GM18498 (cell line): Measurements from ENCODE around the gene PPP6R3.
"Not testable (repeated sequence)": the region's sequence is repeated elsewhere in the genome, so short reads cannot be mapped to it uniquely, and the experiment has no call there.

Source experiments
- ATAC-seq: cut with Tn5 transposase; IDR thresholded peaks from one replicate; pipeline ENCODE4 v1.9.1; 2021; ENCODE audit warnings: mild to moderate bottlenecking, moderate library complexity; ENCODE audit not compliant: unreplicated experiment

The PPP6R3 gene

DNA sequence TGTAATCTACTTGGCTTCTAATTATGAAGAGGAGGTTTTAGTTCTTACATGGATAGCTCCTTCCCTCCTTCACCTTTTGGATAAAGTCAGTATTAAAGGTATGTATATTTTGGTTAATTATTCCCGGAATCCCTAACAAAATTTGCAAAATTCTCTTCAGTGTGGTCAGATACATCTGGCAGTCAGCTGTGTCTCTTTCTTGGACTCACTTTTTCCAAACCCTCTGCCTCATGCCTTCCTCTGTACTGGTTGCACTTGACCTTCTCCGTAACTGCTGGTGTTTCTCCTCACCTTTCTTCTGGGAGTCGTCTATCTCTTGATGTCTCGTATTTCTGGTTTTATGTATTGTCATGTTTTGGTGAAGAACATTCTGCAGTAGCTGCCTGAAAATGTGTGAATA lies 62.5 kb downstream of the PPP6R3 start:
- ATAC-seq: no peak

DNA sequence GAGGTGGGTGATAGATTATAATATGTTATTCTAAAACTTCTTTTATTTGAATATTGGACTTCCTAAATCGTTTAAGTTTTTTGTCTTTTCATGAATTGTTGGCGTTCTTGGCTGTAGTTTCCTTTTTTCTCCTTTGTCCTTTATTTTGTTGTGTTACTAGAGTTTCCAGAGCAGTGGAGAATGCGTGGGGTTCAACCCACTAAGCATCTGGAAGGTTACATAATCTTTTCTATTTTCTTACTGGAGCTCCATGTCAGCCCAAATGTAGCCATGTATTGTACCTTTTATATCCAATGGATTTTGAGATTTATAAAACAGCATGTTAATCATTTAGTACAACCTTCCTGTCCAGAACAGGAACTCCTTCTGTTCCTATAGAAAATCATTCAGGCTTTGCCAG lies 63.2 kb downstream of the PPP6R3 start:
- no peak for ATAC-seq

DNA sequence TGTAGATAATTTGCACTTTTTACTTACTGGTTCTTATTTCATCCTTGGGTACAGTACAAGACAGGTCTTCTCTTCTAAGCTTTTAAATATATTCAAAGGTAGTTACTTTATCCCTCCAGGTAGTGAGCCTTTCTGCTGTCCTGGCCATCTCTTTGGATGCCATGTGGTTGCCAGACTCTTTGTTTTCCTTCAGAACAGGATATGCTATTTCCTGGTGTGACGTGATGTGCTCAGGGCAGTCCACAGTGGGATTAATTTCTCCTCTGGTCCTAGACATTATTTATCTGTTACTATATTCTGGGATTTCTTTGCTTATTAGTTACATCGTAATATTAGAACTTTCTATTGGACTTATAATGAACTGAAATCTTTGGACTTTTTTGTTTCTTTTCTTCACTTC lies 63.7 kb downstream of the PPP6R3 start:
- no peak for ATAC-seq

DNA sequence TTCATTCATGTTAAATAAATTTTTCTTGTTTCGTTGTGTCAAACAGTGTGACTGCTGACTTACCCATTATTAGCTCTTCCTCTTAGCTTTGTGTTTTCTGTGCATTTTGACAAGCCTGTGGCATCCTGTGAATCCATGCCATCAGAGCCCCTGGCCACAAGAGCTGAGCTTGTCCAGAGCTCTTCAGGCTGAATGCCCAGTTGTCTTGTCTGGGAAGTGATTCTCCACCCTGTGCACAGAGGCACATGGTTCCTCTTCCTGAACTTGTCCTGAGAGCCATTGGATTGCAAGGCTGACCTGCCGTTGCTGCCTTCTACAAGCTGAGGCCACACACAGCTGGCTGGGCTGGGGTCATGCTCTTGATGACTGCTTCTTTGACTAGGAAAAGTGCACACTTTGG lies 64.1 kb downstream of the PPP6R3 start:
- ATAC-seq: no peak

DNA sequence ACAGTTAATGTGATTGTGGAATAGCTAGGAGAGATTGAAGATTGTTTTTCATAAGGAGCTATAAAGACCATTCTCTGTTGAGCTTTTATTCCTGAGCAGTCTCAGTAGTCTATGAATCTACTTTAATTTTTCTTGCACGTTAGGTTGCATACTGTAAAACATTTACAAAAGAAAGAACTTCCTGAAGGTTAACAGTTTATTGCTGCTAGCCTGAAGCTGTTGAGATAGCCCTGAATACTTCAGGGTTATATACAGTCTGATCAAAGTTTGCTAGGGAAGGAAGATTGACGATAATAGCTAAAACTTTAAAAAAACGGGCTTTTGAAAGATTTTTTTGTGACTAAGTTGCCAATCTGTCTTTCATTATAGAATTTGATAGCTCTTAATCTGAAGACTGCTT lies 64.8 kb downstream of the PPP6R3 start:
- no peak for ATAC-seq

GRCh38 chr11:68525930-68526329 lies 65.4 kb downstream of the PPP6R3 start:
- ATAC-seq: no peak

DNA sequence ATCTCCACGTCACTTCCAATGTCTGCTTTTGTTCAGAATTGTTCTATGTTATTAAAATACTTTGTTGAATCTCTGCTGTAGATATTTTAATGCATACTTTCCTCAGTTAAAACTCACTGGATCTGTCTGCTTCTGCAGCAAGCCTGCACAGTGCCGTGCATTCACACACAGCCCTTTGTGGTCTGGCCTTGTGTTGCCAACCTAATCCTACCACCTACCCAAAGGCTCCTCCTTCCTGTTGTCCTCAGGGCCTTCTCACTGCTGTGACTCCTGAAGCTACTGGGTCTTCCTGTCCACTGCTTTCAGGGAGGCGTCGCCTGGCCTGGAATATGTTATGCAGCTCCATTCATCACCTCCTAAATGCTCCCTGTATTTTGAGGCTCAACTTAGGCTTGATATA lies 67.0 kb downstream of the PPP6R3 start:
- ATAC-seq: no peak

- no peak for ATAC-seq
Observed at GRCh38 chr11:68528630-68529029, 68.1 kb downstream of the PPP6R3 start.

DNA sequence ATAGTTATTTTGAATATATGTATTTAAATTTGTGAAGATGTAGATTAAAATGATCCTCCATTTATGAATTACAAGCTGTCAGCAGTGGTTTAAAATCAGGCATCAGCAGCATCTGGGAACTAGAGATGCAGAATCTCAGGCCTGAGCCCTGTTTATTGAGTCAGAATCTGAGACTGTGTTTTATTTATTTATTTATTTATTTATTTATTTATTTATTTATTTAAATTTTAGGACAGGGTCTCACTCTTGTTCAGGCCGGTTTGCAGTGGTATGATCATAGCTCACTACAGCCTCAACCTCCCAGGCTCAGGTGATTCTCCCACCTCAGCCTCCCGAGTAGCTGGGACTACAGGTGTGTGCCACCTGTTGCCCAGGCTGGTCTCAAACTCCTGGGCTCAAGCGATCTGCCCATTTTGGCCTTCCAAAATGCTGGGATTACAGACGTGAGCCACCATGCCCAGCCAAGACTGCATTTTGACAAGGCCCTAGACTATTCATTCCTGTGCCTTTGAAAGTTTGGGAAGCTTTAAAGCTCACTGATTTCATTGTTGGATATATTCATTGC lies 70.7 kb downstream of the PPP6R3 start:
- no peak for ATAC-seq

DNA sequence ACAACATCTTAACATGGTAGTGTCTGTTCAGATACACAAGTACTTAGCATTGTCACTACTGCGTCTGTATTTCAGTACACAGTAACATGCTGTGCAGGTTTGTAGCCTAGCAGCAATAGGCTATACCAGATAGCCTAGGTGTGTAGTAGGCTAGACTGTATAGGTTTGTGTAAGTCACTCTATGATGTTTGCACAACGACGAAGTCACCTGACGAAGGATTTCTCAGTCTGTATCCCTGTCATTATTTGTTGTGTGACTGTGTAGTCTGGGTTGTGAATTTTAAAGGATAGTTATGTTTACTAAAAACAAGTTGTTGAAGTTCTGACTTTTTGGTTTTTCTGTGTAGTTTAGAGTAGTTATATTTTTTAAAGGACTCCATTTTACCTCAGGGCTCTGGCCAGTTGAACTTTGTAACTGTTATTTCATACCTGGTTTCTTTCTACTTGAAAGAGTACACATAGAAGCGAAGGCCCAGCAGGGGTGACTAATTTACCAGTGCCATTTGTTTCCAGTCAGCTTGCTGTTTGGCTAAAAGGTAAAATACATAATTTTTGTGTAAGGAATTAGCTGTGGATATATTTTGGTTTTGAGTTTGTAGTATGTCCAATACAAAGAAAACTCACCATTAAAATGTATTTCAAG lies 72.3 kb downstream of the PPP6R3 start:
- no peak for ATAC-seq

GRCh38 chr11:68533945-68534344 lies 73.4 kb downstream of the PPP6R3 start:
- ATAC-seq: no peak

- no peak for ATAC-seq
Observed at GRCh38 chr11:68535098-68535497, 74.5 kb downstream of the PPP6R3 start.

GRCh38 chr11:68536706-68537105 lies 76.2 kb downstream of the PPP6R3 start:
- ATAC-seq: no peak

GRCh38 chr11:68538025-68538424 lies 77.5 kb downstream of the PPP6R3 start:
- no peak for ATAC-seq

DNA sequence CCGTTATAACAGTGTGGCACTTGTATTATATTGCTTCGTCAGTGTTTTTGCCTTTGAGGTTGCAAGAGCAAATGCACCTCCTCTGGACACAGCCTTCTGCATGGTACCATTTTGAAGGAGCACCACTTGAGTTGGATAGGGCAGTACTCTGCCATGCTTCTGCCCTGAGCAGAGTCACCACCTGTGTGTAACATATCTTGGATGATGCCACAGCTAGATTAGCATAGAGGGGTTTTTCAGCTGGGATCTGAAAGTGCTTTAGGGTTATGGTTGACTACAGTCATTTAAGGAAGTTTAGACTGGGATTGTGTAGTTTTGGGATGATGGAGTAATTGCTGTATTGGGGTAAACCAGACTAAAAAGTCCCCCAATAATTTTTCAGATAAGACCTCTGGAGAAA lies 78.8 kb downstream of the PPP6R3 start:
- ATAC-seq: no peak

DNA sequence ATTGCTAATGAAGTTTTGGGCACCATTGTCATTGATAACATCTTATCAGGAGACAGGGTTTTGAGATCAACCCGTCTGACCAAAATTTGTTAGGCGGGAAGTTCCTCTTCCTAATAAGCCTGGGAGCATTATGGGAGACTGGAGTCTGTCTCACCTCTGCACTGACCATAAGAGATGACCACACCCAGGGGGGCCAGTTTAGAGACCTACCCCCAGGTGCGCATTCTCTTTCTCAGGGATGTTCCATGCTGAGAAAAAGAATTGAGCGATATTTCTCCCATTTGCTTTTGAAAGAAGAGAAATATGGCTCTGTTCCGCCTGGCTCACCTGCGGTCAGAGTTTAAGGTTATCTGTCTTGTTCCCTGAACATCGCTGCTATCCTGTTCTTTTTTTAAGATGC lies 80.0 kb downstream of the PPP6R3 start:
- not testable (repeated sequence) for ATAC-seq

DNA sequence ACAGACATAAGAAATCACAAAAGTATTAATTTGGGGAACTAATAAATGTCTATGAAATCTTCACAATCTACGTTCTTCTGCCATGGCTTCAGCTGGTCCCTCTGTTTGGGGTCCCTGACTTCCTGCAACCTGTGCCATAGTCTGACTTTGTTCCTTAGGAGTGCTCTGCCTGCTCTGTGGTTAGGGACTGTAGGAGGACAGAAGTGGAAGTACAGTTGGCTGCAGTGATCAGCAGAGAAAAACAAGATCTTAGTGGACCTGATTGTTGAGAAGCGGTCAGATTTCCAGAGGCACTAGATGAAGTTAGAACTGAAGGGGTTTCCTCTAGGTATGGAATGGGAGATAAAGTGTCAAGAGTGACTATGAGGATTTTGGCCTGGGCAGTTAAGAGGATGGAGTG lies 80.6 kb downstream of the PPP6R3 start:
- ATAC-seq: no peak

- no peak for ATAC-seq
Observed at GRCh38 chr11:68541991-68542390, 81.4 kb downstream of the PPP6R3 start.

GRCh38 chr11:68542617-68543016 lies 82.1 kb downstream of the PPP6R3 start:
- no peak for ATAC-seq

GRCh38 chr11:68543594-68543993 lies 83.0 kb downstream of the PPP6R3 start:
- no peak for ATAC-seq

DNA sequence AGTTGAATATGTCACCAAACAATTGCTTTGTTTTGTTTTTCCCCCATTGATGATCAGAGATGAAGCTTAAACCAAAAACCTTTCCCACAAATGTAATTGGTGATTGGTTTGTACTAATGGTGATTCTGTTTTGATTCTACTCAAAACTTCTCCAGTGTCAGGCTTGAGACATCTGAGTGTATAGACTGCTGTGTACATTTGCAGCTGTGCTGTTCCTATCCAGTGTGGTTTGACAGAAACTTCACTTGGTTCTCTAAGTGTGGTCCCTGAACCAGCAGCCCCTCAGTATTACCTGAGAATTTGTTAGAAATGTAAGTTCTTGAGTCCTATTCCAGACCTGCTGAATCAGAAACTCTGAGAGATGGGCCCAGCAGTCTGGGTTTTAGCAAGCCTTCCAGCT lies 84.8 kb downstream of the PPP6R3 start:
- no peak for ATAC-seq

- ATAC-seq: no peak
Observed at GRCh38 chr11:68545796-68546195, 85.2 kb downstream of the PPP6R3 start.

- ATAC-seq: no peak
Observed at GRCh38 chr11:68546555-68546954, 86.0 kb downstream of the PPP6R3 start.
